T-helper 17 cell (primary cell): ENCODE results near the gene DNALI1. TPM values are rescaled to one million over a fixed set of nuclear protein-coding genes. Genes with fewer than 3 reads are reported as not detected.

Experiments
- ATAC-seq: fragments of 150-1000 bp; cut with Tn5 transposase; 2 replicates; pipeline ENCODE4 v1.10.0; 2021; ENCODE audit warnings: mild to moderate bottlenecking, moderate library complexity
- DNase-seq, 3 donors: peaks; one replicate each; pipeline versions ENCODE4 v3.0.0 to v3.0.0-alpha.2; 2020 to 2021
- H3K9me3 ChIP-seq: one replicate; pipeline ENCODE4 v1.7.0; 2013; ENCODE audit warnings: low read length, mild to moderate bottlenecking; ENCODE audit not compliant: control insufficient read depth, poor library complexity, severe bottlenecking
- H3K27ac Mint-ChIP-seq: one replicate; pipeline ENCODE4 v1.8.0; 2022; ENCODE audit warnings: mild to moderate bottlenecking, moderate library complexity, mixed read lengths
- H3K27me3 Mint-ChIP-seq: one replicate; pipeline ENCODE4 v1.8.0; 2022; ENCODE audit warnings: mixed read lengths
- H3K36me3 Mint-ChIP-seq: one replicate; pipeline ENCODE4 v1.8.0; 2022; ENCODE audit warnings: low read depth, mixed read lengths
- H3K4me1 Mint-ChIP-seq: one replicate; pipeline ENCODE4 v1.8.0; 2022; ENCODE audit warnings: mild to moderate bottlenecking, mixed read lengths
- H3K4me3 Mint-ChIP-seq: one replicate; pipeline ENCODE4 v1.8.0; 2022; ENCODE audit warnings: mild to moderate bottlenecking, moderate library complexity, mixed read lengths
- total RNA-seq, 4 donors: library from RNA in 2 of 4; stranded (reverse) in 2 of 4; gene quantifications; one replicate each; pipeline ENCODE4 v1.2.3 and lab custom pipeline; 2022 to 2026

Gene DNALI1
- total RNA-seq, 2 donors from 2014 or later, result not detected

- H3K27me3 Mint-ChIP-seq, result peaks cover 16% of the 10 kb centered on the region
- no peak for ATAC-seq
- no peak for DNase-seq
- H3K36me3 Mint-ChIP-seq, result peaks cover 7% of the 10 kb centered on the region
- no peak overlapping the region for H3K27ac Mint-ChIP-seq
- peaks cover 20% of the 10 kb centered on the region for H3K4me1 Mint-ChIP-seq
- no peaks in the 10 kb centered on the region for H3K9me3 ChIP-seq
- no peak overlapping the region for H3K4me3 Mint-ChIP-seq
Measured at GRCh38 chr1:37599940-37600339, 43.2 kb downstream of the DNALI1 start.

- DNase-seq (no peak), ATAC-seq (no peak)
- no peak overlapping the region for H3K4me3 Mint-ChIP-seq
- peaks cover 26% of the 10 kb centered on the region for H3K27me3 Mint-ChIP-seq
- peak overlapping the region; percentile 78 for H3K27ac Mint-ChIP-seq
- H3K36me3 Mint-ChIP-seq, result peaks cover 5% of the 10 kb centered on the region
- H3K9me3 ChIP-seq, result no peaks in the 10 kb centered on the region
- peaks cover 5% of the 10 kb centered on the region for H3K4me1 Mint-ChIP-seq
Measured at GRCh38 chr1:37601441-37601840, 44.7 kb downstream of the DNALI1 start.

GRCh38 chr1:37602750-37603694 is 46.3 kb downstream of the DNALI1 start:
- ATAC-seq, result peak; percentile 68
- H3K4me3 Mint-ChIP-seq, result no peak overlapping the region
- DNase-seq, result peak in 1 of 3 donors; percentile 25
- H3K27ac Mint-ChIP-seq, result no peak overlapping the region
- H3K27me3 Mint-ChIP-seq, result peaks cover 27% of the 10 kb centered on the region
- no peaks in the 10 kb centered on the region for H3K9me3 ChIP-seq
- peaks cover 5% of the 10 kb centered on the region for H3K4me1 Mint-ChIP-seq
- peaks cover 5% of the 10 kb centered on the region for H3K36me3 Mint-ChIP-seq

- Mint-ChIP-seq H3K27ac (no peak overlapping the region), H3K27me3 (peaks cover 27% of the 10 kb centered on the region), H3K4me1 (peaks cover 5% of the 10 kb centered on the region), H3K4me3 (no peak overlapping the region), H3K36me3 (peaks cover 5% of the 10 kb centered on the region)
- DNase-seq (no peak), ATAC-seq (no peak)
- no peaks in the 10 kb centered on the region for H3K9me3 ChIP-seq
Measured at GRCh38 chr1:37605061-37605650, 48.4 kb downstream of the DNALI1 start.

GRCh38 chr1:37605806-37606474 is 49.2 kb downstream of the DNALI1 start:
- ATAC-seq (no peak), DNase-seq (no peak)
- H3K27ac Mint-ChIP-seq, result no peak overlapping the region
- peaks cover 5% of the 10 kb centered on the region for H3K4me1 Mint-ChIP-seq
- peaks cover 5% of the 10 kb centered on the region for H3K36me3 Mint-ChIP-seq
- no peaks in the 10 kb centered on the region for H3K9me3 ChIP-seq
- H3K4me3 Mint-ChIP-seq, result no peak overlapping the region
- peaks cover 27% of the 10 kb centered on the region for H3K27me3 Mint-ChIP-seq

- H3K4me3 Mint-ChIP-seq, result no peak overlapping the region
- peaks cover 5% of the 10 kb centered on the region for H3K4me1 Mint-ChIP-seq
- peak overlapping the region; percentile 37 for H3K27ac Mint-ChIP-seq
- no peak for ATAC-seq
- H3K36me3 Mint-ChIP-seq, result peaks cover 5% of the 10 kb centered on the region
- H3K27me3 Mint-ChIP-seq, result peaks cover 21% of the 10 kb centered on the region
- DNase-seq, result no peak
- no peaks in the 10 kb centered on the region for H3K9me3 ChIP-seq
Measured at GRCh38 chr1:37606481-37607263, 49.9 kb downstream of the DNALI1 start.

GRCh38 chr1:37609002-37609401 is 52.3 kb downstream of the DNALI1 start:
- ATAC-seq, result no peak
- Mint-ChIP-seq H3K4me3 (no peak overlapping the region), H3K4me1 (peaks cover 2% of the 10 kb centered on the region), H3K27me3 (peaks cover 39% of the 10 kb centered on the region), H3K36me3 (peaks cover 7% of the 10 kb centered on the region), H3K27ac (no peak overlapping the region)
- H3K9me3 ChIP-seq, result no peaks in the 10 kb centered on the region
- no peak for DNase-seq

GRCh38 chr1:37609994-37610393 is 53.3 kb downstream of the DNALI1 start:
- ATAC-seq (no peak), DNase-seq (no peak)
- no peaks in the 10 kb centered on the region for H3K9me3 ChIP-seq
- peaks cover 36% of the 10 kb centered on the region for H3K27me3 Mint-ChIP-seq
- no peak overlapping the region for H3K27ac Mint-ChIP-seq
- H3K36me3 Mint-ChIP-seq, result peaks cover 3% of the 10 kb centered on the region
- no peaks in the 10 kb centered on the region for H3K4me1 Mint-ChIP-seq
- H3K4me3 Mint-ChIP-seq, result no peak overlapping the region

GRCh38 chr1:37612186-37612585 is 55.4 kb downstream of the DNALI1 start:
- ATAC-seq, result no peak

GRCh38 chr1:37614105-37614504 is 57.4 kb downstream of the DNALI1 start:
- H3K27me3 Mint-ChIP-seq, result peaks cover 65% of the 10 kb centered on the region
- no peaks in the 10 kb centered on the region for H3K9me3 ChIP-seq
- H3K4me3 Mint-ChIP-seq, result no peak overlapping the region
- no peak overlapping the region for H3K27ac Mint-ChIP-seq
- no peak for DNase-seq
- H3K36me3 Mint-ChIP-seq, result peaks cover 14% of the 10 kb centered on the region
- H3K4me1 Mint-ChIP-seq, result peaks cover 13% of the 10 kb centered on the region
- no peak for ATAC-seq

More at GRCh38 chr1:37612186-37612585, 55.4 kb downstream of the DNALI1 start:
- no peak for DNase-seq
- H3K27me3 Mint-ChIP-seq, result peaks cover 48% of the 10 kb centered on the region
- peaks cover 9% of the 10 kb centered on the region for H3K36me3 Mint-ChIP-seq
- no peak overlapping the region for H3K4me3 Mint-ChIP-seq
- no peak overlapping the region for H3K27ac Mint-ChIP-seq
- no peaks in the 10 kb centered on the region for H3K9me3 ChIP-seq
- peaks cover 3% of the 10 kb centered on the region for H3K4me1 Mint-ChIP-seq

- H3K4me3 Mint-ChIP-seq, result no peak overlapping the region
- ATAC-seq (no peak), DNase-seq (no peak)
- peaks cover 75% of the 10 kb centered on the region for H3K27me3 Mint-ChIP-seq
- H3K4me1 Mint-ChIP-seq, result peaks cover 15% of the 10 kb centered on the region
- peaks cover 14% of the 10 kb centered on the region for H3K36me3 Mint-ChIP-seq
- no peaks in the 10 kb centered on the region for H3K9me3 ChIP-seq
- no peak overlapping the region for H3K27ac Mint-ChIP-seq
Measured at GRCh38 chr1:37616330-37616729, 59.6 kb downstream of the DNALI1 start.
